ENCODE measurements around the gene PATE2. TPM values are rescaled to one million over a fixed set of nuclear protein-coding genes. Genes with fewer than 3 reads are reported as not detected.
A peak's percentile ranks its signal among the peaks of the same experiment; 100 is the strongest.

The PATE2 gene
- not detected in 2 replicates for polyA plus RNA-seq
- polyA minus RNA-seq: 0.49 and 1.9 TPM in 2 replicates

DNA sequence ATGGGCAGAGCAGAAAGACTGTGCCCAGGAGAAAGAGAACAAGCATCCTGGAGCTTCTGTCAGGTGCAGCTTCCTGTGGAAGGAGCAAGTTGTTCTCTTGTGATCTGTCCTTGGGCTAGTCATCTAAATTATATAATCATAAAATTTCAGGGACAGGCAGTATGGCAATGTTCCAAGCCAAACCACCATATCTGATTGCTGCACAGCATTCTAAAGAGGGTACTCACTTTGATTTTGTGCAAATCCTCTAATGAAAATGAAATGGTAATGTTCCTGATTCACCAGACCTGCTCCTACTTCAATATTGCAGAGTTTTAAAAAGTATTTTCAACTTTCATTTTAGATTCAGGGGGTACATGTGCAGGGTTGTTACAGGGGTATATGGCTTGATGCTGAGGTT is at the start of gene PATE2:
TSS of gene PATE2 (minus strand) at position 101 of the 400 bp plus-strand sequence. CDS start at position 46, 55 bp downstream.
- Histone ChIP-seq H3K79me2 (replicated peaks; ENCODE audit: insufficient read depth, low read length) (no peaks in the 10 kb centered on the region), H3K27ac (ENCODE audit: low read length) (peak within 1 kb of the TSS; percentile 46), H3K9me3 (ENCODE audit: low read length) (no peaks in the 10 kb centered on the region), H3K4me2 (ENCODE audit: low read length) (no peak within 1 kb of the TSS), H3K9me2 (ENCODE audit: insufficient read depth, low read length) (no peaks in the 10 kb centered on the region), H3K27me3 (ENCODE audit: insufficient read depth, low read depth, low read length) (no peaks in the 10 kb centered on the region), H3K9ac (ENCODE audit: low read length) (no peak within 1 kb of the TSS), H3K36me3 (ENCODE audit: insufficient read depth, low read length) (no peaks in the 10 kb centered on the region), H4K20me1 (ENCODE audit: insufficient read depth) (no peaks in the 10 kb centered on the region), H3F3A (ENCODE audit: insufficient read depth, low read length, poor library complexity, severe bottlenecking) (no peaks in the 10 kb centered on the region), H2AFZ (ENCODE audit: low read depth, low read length) (no peak within 1 kb of the TSS), H3K4me3 (ENCODE audit: low read length) (no peak within 1 kb of the TSS)
- TF ChIP-seq TAF1 (IDR thresholded peaks at IDR 0.05; ENCODE audit: low read depth) (no peak), EZH2 (IDR thresholded peaks at IDR 0.05; ENCODE audit: borderline replicate concordance, insufficient read depth, low read length, poor library complexity, severe bottlenecking) (no peak), SMC3 (conservative IDR thresholded peaks at IDR 0.05; ENCODE audit: poor library complexity) (no peak), REST (IDR thresholded peaks at IDR 0.05; ENCODE audit: borderline replicate concordance) (no peak), EP300 (conservative IDR thresholded peaks at IDR 0.05; ENCODE audit: poor library complexity, severe bottlenecking) (no peak), RAD21 (conservative IDR thresholded peaks at IDR 0.05) (no peak), POLR2AphosphoS5 (IDR thresholded peaks at IDR 0.05) (no peak), MXI1 (conservative IDR thresholded peaks at IDR 0.05; ENCODE audit: poor library complexity, severe bottlenecking) (no peak)
- TF ChIP-seq, protein P1, sequence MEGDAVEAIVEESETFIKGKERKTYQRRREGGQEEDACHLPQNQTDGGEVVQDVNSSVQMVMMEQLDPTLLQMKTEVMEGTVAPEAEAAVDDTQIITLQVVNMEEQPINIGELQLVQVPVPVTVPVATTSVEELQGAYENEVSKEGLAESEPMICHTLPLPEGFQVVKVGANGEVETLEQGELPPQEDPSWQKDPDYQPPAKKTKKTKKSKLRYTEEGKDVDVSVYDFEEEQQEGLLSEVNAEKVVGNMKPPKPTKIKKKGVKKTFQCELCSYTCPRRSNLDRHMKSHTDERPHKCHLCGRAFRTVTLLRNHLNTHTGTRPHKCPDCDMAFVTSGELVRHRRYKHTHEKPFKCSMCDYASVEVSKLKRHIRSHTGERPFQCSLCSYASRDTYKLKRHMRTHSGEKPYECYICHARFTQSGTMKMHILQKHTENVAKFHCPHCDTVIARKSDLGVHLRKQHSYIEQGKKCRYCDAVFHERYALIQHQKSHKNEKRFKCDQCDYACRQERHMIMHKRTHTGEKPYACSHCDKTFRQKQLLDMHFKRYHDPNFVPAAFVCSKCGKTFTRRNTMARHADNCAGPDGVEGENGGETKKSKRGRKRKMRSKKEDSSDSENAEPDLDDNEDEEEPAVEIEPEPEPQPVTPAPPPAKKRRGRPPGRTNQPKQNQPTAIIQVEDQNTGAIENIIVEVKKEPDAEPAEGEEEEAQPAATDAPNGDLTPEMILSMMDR (IDR thresholded peaks at IDR 0.05; ENCODE audit: poor library complexity, severe bottlenecking): no peak

DNA sequence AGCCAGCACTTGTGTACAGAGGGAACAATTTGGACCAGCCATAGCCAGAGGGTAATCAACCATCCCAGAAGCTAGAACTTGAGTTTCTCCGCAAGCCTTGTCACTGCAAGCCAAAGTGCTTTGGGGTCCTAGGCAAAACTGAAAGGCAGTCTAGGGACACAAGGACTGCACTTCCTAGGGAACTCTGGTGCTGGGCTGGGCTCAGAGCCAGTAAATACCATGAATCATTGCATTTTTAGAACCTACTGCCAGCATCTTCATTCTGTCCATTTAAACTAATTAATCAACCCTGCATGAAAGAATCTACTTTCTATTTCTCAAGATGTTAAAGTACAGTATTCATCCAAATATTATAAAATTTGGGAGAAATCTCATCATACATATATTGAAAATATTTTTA is 29.3 kb upstream of the PATE2 start:
- no peaks in the 10 kb centered on the region for H3K36me3 ChIP-seq (ENCODE audit: insufficient read depth, low read length)
- TF ChIP-seq REST (IDR thresholded peaks at IDR 0.05; ENCODE audit: borderline replicate concordance) (no peak), RAD21 (conservative IDR thresholded peaks at IDR 0.05) (no peak), POLR2AphosphoS5 (IDR thresholded peaks at IDR 0.05) (no peak), TAF1 (IDR thresholded peaks at IDR 0.05; ENCODE audit: low read depth) (no peak), SMC3 (conservative IDR thresholded peaks at IDR 0.05; ENCODE audit: poor library complexity) (no peak), MXI1 (conservative IDR thresholded peaks at IDR 0.05; ENCODE audit: poor library complexity, severe bottlenecking) (no peak), EP300 (conservative IDR thresholded peaks at IDR 0.05; ENCODE audit: poor library complexity, severe bottlenecking) (no peak)
- TF ChIP-seq, protein P1 (IDR thresholded peaks at IDR 0.05; ENCODE audit: poor library complexity, severe bottlenecking): no peak
- no peaks in the 10 kb centered on the region for H3K9me2 ChIP-seq (ENCODE audit: insufficient read depth, low read length)
- no peak overlapping the region for H3K4me2 ChIP-seq (ENCODE audit: low read length)
- H3K27me3 ChIP-seq (ENCODE audit: insufficient read depth, low read depth, low read length): no peaks in the 10 kb centered on the region
- H3K9me3 ChIP-seq (ENCODE audit: low read length): peaks cover 8% of the 10 kb centered on the region
- no peaks in the 10 kb centered on the region for H4K20me1 ChIP-seq (ENCODE audit: insufficient read depth)
- H3K4me3 ChIP-seq (ENCODE audit: low read length): no peak overlapping the region
- H3K79me2 ChIP-seq (replicated peaks; ENCODE audit: insufficient read depth, low read length): no peaks in the 10 kb centered on the region
- no peak overlapping the region for H3K9ac ChIP-seq (ENCODE audit: low read length)
- H2AFZ ChIP-seq (ENCODE audit: low read depth, low read length): no peak overlapping the region
- H3F3A ChIP-seq (ENCODE audit: insufficient read depth, low read length, poor library complexity, severe bottlenecking): no peaks in the 10 kb centered on the region
- no peak overlapping the region for H3K27ac ChIP-seq (ENCODE audit: low read length)

Measured in neural cell (in vitro differentiated cells).